Measurements from ENCODE around the gene SLC25A45.

SLC25A45 gene

GRCh38 chr11:65383778-65384177 lies 1.3 kb upstream of the SLC25A45 start:
- DNase-seq: no peak

GRCh38 chr11:65382804-65383368 lies 440 bp upstream of the SLC25A45 start:
- no peak for DNase-seq

- peak; percentile 55 for DNase-seq
These were observed 772 bp downstream of the SLC25A45 start for GRCh38 chr11:65381716-65382032.

GRCh38 chr11:65380460-65381119 lies 1.9 kb downstream of the SLC25A45 start:
- DNase-seq: no peak

- no peak for DNase-seq
These were observed 2.6 kb downstream of the SLC25A45 start for GRCh38 chr11:65379698-65380459.

- no peak for DNase-seq
These were observed 3.4 kb downstream of the SLC25A45 start for GRCh38 chr11:65378928-65379638.

GRCh38 chr11:65378208-65378927 lies 4.1 kb downstream of the SLC25A45 start:
- no peak for DNase-seq

- no peak for DNase-seq
These were observed 4.7 kb downstream of the SLC25A45 start for GRCh38 chr11:65377777-65378176.

- no peak for DNase-seq
These were observed 5.4 kb downstream of the SLC25A45 start for GRCh38 chr11:65377036-65377435.

GRCh38 chr11:65376138-65376713 lies 6.2 kb downstream of the SLC25A45 start:
- DNase-seq: no peak

- DNase-seq: no peak
These were observed 7.4 kb downstream of the SLC25A45 start for GRCh38 chr11:65375012-65375411.

GRCh38 chr11:65373839-65374580 lies 8.4 kb downstream of the SLC25A45 start:
- DNase-seq: no peak

GRCh38 chr11:65370659-65371049 lies 11.8 kb downstream of the SLC25A45 start:
- DNase-seq: no peak

- peak; percentile 54 for DNase-seq
These were observed 16.1 kb downstream of the SLC25A45 start for GRCh38 chr11:65366340-65366773.

GRCh38 chr11:65363770-65364169 lies 18.7 kb downstream of the SLC25A45 start:
- DNase-seq: no peak

GRCh38 chr11:65362966-65363365 lies 19.5 kb downstream of the SLC25A45 start:
- no peak for DNase-seq

GRCh38 chr11:65362320-65362931 lies 20.0 kb downstream of the SLC25A45 start:
- no peak for DNase-seq

- DNase-seq: no peak
These were observed 24.5 kb downstream of the SLC25A45 start for GRCh38 chr11:65357856-65358356.

GRCh38 chr11:65356394-65356972 lies 26.0 kb downstream of the SLC25A45 start:
- DNase-seq: no peak

- DNase-seq: no peak
These were observed 26.6 kb downstream of the SLC25A45 start for GRCh38 chr11:65355776-65356393.
